HUES48 (cell line): ENCODE results near the gene FAM163A.

Experiments
- H3K27ac ChIP-seq: one replicate; pipeline ENCODE4 v1.7.0; 2013; ENCODE audit warnings: low read depth, low read length, inconsistent platforms
- H3K27me3 ChIP-seq: 2 replicates; pipeline ENCODE4 v1.6.1; 2013; ENCODE audit warnings: mild to moderate bottlenecking, low read length; ENCODE audit not compliant: control insufficient read depth, insufficient read depth
- H3K36me3 ChIP-seq: 2 replicates; pipeline ENCODE4 v1.6.1; 2013; ENCODE audit warnings: low read length; ENCODE audit not compliant: control insufficient read depth, insufficient read depth
- H3K4me1 ChIP-seq: 2 replicates; pipeline ENCODE4 v1.6.1; 2013; ENCODE audit warnings: mild to moderate bottlenecking, low read length; ENCODE audit not compliant: control insufficient read depth, insufficient read depth
- H3K4me3 ChIP-seq: 2 replicates; pipeline ENCODE4 v1.5.1; 2013; ENCODE audit warnings: mild to moderate bottlenecking, low read depth, low read length
- H3K9ac ChIP-seq: 2 replicates; pipeline ENCODE4 v1.6.1; 2013; ENCODE audit warnings: mild to moderate bottlenecking, low read depth, low read length, moderate library complexity
- H3K9me3 ChIP-seq: 2 replicates; pipeline ENCODE4 v1.6.1; 2013; ENCODE audit warnings: low read length; ENCODE audit not compliant: control insufficient read depth, insufficient read depth

The FAM163A gene

GRCh38 chr1:179774566-179774965, 31.5 kb downstream of the FAM163A start:
- H3K27me3 ChIP-seq, result no peaks in the 10 kb centered on the region
- no peaks in the 10 kb centered on the region for H3K36me3 ChIP-seq
- H3K4me1 ChIP-seq, result no peaks in the 10 kb centered on the region
- no peak overlapping the region for H3K9ac ChIP-seq
- H3K4me3 ChIP-seq, result no peak overlapping the region
- no peak overlapping the region for H3K27ac ChIP-seq
- H3K9me3 ChIP-seq, result no peaks in the 10 kb centered on the region

GRCh38 chr1:179775009-179775408, 31.9 kb downstream of the FAM163A start:
- H3K9ac ChIP-seq, result no peak overlapping the region
- H3K27me3 ChIP-seq, result no peaks in the 10 kb centered on the region
- no peak overlapping the region for H3K4me3 ChIP-seq
- no peaks in the 10 kb centered on the region for H3K9me3 ChIP-seq
- H3K4me1 ChIP-seq, result no peaks in the 10 kb centered on the region
- H3K36me3 ChIP-seq, result no peaks in the 10 kb centered on the region
- H3K27ac ChIP-seq, result no peak overlapping the region

- Histone ChIP-seq H3K27ac (no peak overlapping the region), H3K4me1 (no peaks in the 10 kb centered on the region), H3K9me3 (no peaks in the 10 kb centered on the region), H3K36me3 (no peaks in the 10 kb centered on the region), H3K9ac (no peak overlapping the region), H3K27me3 (no peaks in the 10 kb centered on the region), H3K4me3 (no peak overlapping the region)
These were observed 33.7 kb downstream of the FAM163A start for GRCh38 chr1:179776831-179777230.

- H3K27me3 ChIP-seq, result no peaks in the 10 kb centered on the region
- no peak overlapping the region for H3K27ac ChIP-seq
- H3K9ac ChIP-seq, result no peak overlapping the region
- H3K4me3 ChIP-seq, result no peak overlapping the region
- H3K4me1 ChIP-seq, result no peaks in the 10 kb centered on the region
- H3K36me3 ChIP-seq, result no peaks in the 10 kb centered on the region
- no peaks in the 10 kb centered on the region for H3K9me3 ChIP-seq
These were observed 34.6 kb downstream of the FAM163A start for GRCh38 chr1:179777731-179778130.

GRCh38 chr1:179779645-179780272, 36.7 kb downstream of the FAM163A start:
- no peak overlapping the region for H3K4me3 ChIP-seq
- no peaks in the 10 kb centered on the region for H3K27me3 ChIP-seq
- H3K27ac ChIP-seq, result no peak overlapping the region
- H3K9ac ChIP-seq, result no peak overlapping the region
- no peaks in the 10 kb centered on the region for H3K4me1 ChIP-seq
- no peaks in the 10 kb centered on the region for H3K9me3 ChIP-seq
- no peaks in the 10 kb centered on the region for H3K36me3 ChIP-seq

GRCh38 chr1:179781962-179782361, 38.9 kb downstream of the FAM163A start:
- H3K36me3 ChIP-seq, result no peaks in the 10 kb centered on the region
- no peak overlapping the region for H3K27ac ChIP-seq
- no peaks in the 10 kb centered on the region for H3K27me3 ChIP-seq
- no peaks in the 10 kb centered on the region for H3K4me1 ChIP-seq
- no peak overlapping the region for H3K9ac ChIP-seq
- no peak overlapping the region for H3K4me3 ChIP-seq
- H3K9me3 ChIP-seq, result no peaks in the 10 kb centered on the region

- Histone ChIP-seq H3K27me3 (no peaks in the 10 kb centered on the region), H3K36me3 (no peaks in the 10 kb centered on the region), H3K4me1 (peaks cover 12% of the 10 kb centered on the region), H3K9ac (no peak overlapping the region), H3K4me3 (no peak overlapping the region), H3K27ac (no peak overlapping the region), H3K9me3 (no peaks in the 10 kb centered on the region)
These were observed 41.9 kb downstream of the FAM163A start for GRCh38 chr1:179785031-179785431.

GRCh38 chr1:179785728-179786127, 42.6 kb downstream of the FAM163A start:
- Histone ChIP-seq H3K36me3 (no peaks in the 10 kb centered on the region), H3K27me3 (no peaks in the 10 kb centered on the region), H3K4me1 (peaks cover 12% of the 10 kb centered on the region), H3K27ac (no peak overlapping the region), H3K9ac (no peak overlapping the region), H3K9me3 (no peaks in the 10 kb centered on the region), H3K4me3 (no peak overlapping the region)

- Histone ChIP-seq H3K27me3 (no peaks in the 10 kb centered on the region), H3K27ac (no peak overlapping the region), H3K9me3 (no peaks in the 10 kb centered on the region), H3K4me1 (peaks cover 12% of the 10 kb centered on the region), H3K9ac (no peak overlapping the region), H3K36me3 (no peaks in the 10 kb centered on the region), H3K4me3 (no peak overlapping the region)
These were observed 44.0 kb downstream of the FAM163A start for GRCh38 chr1:179786815-179787685.

- Histone ChIP-seq H3K27ac (no peak overlapping the region), H3K9ac (no peak overlapping the region), H3K27me3 (no peaks in the 10 kb centered on the region), H3K4me1 (peaks cover 12% of the 10 kb centered on the region), H3K4me3 (no peak overlapping the region), H3K9me3 (no peaks in the 10 kb centered on the region), H3K36me3 (no peaks in the 10 kb centered on the region)
These were observed 45.2 kb downstream of the FAM163A start for GRCh38 chr1:179788259-179788658.

GRCh38 chr1:179793281-179793680, 50.2 kb downstream of the FAM163A start:
- H3K36me3 ChIP-seq, result no peaks in the 10 kb centered on the region
- peaks cover 4% of the 10 kb centered on the region for H3K4me1 ChIP-seq
- H3K27me3 ChIP-seq, result no peaks in the 10 kb centered on the region
- H3K9me3 ChIP-seq, result no peaks in the 10 kb centered on the region
- H3K9ac ChIP-seq, result no peak overlapping the region
- H3K27ac ChIP-seq, result no peak overlapping the region
- H3K4me3 ChIP-seq, result no peak overlapping the region
